Adipocyte (in vitro differentiated cells): Measurements from ENCODE around the gene OVCA2.

Experiments used
- DNase-seq: peaks from one replicate; pipeline ENCODE4 v3.0.0-alpha.2; 2015; ENCODE audit warnings: low read depth
- H3K27me3 ChIP-seq: replicated peaks from 2 replicates; pipeline ENCODE4 v1.7.0; 2013; ENCODE audit warnings: mild to moderate bottlenecking, low read length, moderate library complexity; ENCODE audit not compliant: control insufficient read depth, insufficient read depth
- H3K36me3 ChIP-seq: 2 replicates; pipeline ENCODE4 v1.7.0; 2013; ENCODE audit warnings: low read length, mild to moderate bottlenecking, moderate library complexity; ENCODE audit not compliant: control insufficient read depth, insufficient read depth, severe bottlenecking
- H3K4me1 ChIP-seq: 2 replicates; pipeline ENCODE4 v1.7.0; 2013; ENCODE audit warnings: mild to moderate bottlenecking, low read length, moderate library complexity; ENCODE audit not compliant: control insufficient read depth, insufficient read depth
- H3K4me3 ChIP-seq: 2 replicates; pipeline ENCODE4 v1.7.0; 2013; ENCODE audit warnings: mild to moderate bottlenecking, low read length, moderate library complexity
- H3K9ac ChIP-seq: 2 replicates; pipeline ENCODE4 v1.7.0; 2013; ENCODE audit warnings: mild to moderate bottlenecking, low read length, moderate library complexity
- H3K9me3 ChIP-seq: 2 replicates; pipeline ENCODE4 v1.7.0; 2013; ENCODE audit warnings: mild to moderate bottlenecking, low read length, moderate library complexity; ENCODE audit not compliant: control insufficient read depth

OVCA2 gene

DNA sequence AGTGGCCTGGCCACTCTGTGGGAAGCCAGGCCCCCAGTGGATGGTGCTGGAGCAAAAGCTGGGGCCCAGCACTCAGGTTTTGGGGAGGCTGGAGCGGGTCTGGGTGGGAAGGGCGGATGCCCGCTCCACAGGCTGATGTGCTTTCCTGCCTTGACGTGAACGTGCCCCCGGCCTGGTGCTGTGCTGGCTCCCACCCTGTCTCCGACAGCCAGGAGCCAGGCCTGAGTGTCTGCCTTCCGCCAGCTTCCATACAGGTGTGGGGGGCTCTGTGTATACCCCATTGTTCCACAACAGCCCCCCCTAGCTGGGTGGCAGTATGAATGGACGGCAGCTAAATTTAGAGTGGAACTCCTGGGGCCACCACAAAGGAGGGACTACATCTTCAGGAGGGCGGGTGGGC is 33.1 kb downstream of the OVCA2 start:
- Histone ChIP-seq H3K4me3 (no peak overlapping the region), H3K36me3 (peaks cover 45% of the 10 kb centered on the region), H3K9me3 (no peaks in the 10 kb centered on the region), H3K27me3 (no peaks in the 10 kb centered on the region), H3K4me1 (peaks cover 16% of the 10 kb centered on the region), H3K9ac (no peak overlapping the region)
- DNase-seq: no peak

GRCh38 chr17:2075336-2076086 is 33.7 kb downstream of the OVCA2 start:
- Histone ChIP-seq H3K9me3 (no peaks in the 10 kb centered on the region), H3K4me3 (no peak overlapping the region), H3K36me3 (peaks cover 45% of the 10 kb centered on the region), H3K4me1 (peaks cover 16% of the 10 kb centered on the region), H3K9ac (peak overlapping the region; percentile 75), H3K27me3 (no peaks in the 10 kb centered on the region)
- DNase-seq: peak; percentile 44

- Histone ChIP-seq H3K36me3 (peaks cover 45% of the 10 kb centered on the region), H3K4me3 (no peak overlapping the region), H3K9ac (peak overlapping the region; percentile 75), H3K9me3 (no peaks in the 10 kb centered on the region), H3K4me1 (peaks cover 20% of the 10 kb centered on the region), H3K27me3 (no peaks in the 10 kb centered on the region)
- peak; percentile 36 for DNase-seq
Measured at GRCh38 chr17:2076087-2076984, 34.5 kb downstream of the OVCA2 start.

DNA sequence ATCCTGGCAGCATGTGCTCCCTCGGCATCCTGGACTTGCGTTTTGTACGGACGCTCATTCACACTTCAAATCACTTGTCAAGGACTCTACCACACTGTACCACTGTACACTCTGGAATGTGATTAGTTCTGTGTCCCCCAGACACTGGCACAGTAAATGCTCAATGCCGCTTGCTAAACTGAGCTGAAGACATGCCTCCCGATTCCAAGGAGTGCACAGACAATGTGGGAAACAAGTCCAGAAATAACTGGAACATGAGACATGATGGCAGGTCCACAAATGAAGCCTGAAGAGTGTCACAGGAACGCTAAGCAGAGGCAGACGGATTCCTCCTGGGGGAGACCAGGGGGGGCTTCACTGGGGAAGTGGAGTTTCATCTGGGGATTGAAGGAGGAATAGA is 35.2 kb downstream of the OVCA2 start:
- Histone ChIP-seq H3K4me1 (peaks cover 27% of the 10 kb centered on the region), H3K9me3 (no peaks in the 10 kb centered on the region), H3K4me3 (no peak overlapping the region), H3K27me3 (no peaks in the 10 kb centered on the region), H3K36me3 (peaks cover 42% of the 10 kb centered on the region), H3K9ac (peak overlapping the region; percentile 75)
- no peak for DNase-seq

DNA sequence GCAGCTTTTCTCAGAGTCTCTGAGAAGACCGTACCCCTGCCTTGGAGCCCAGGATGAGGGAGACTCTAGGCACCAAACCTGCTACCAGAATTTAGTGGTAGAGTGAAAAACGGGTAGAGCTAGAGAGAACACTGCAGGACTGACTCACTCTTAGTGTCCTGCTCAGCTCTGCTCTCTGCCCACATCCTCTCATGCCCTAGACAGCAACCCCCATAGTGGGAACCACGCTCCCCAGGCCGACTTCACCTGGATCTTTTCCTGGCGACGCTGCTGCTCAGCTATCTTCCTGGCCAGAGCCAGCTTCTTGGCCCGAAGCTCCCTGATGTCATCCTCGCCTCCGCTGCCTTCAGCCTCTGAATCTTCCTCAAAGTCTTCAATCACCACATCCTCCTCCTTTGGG is 39.7 kb downstream of the OVCA2 start:
- H3K9me3 ChIP-seq: no peaks in the 10 kb centered on the region
- no peak overlapping the region for H3K4me3 ChIP-seq
- peaks cover 52% of the 10 kb centered on the region for H3K4me1 ChIP-seq
- no peak for DNase-seq
- H3K27me3 ChIP-seq: no peaks in the 10 kb centered on the region
- peaks cover 32% of the 10 kb centered on the region for H3K36me3 ChIP-seq
- H3K9ac ChIP-seq: no peak overlapping the region

GRCh38 chr17:2082003-2082781 is 40.4 kb downstream of the OVCA2 start:
- Histone ChIP-seq H3K4me1 (peaks cover 52% of the 10 kb centered on the region), H3K9me3 (no peaks in the 10 kb centered on the region), H3K9ac (no peak overlapping the region), H3K36me3 (peaks cover 26% of the 10 kb centered on the region), H3K27me3 (no peaks in the 10 kb centered on the region), H3K4me3 (no peak overlapping the region)
- peak; percentile 42 for DNase-seq

GRCh38 chr17:2083613-2084035 is 41.8 kb downstream of the OVCA2 start:
- H3K4me1 ChIP-seq: peaks cover 67% of the 10 kb centered on the region
- no peak overlapping the region for H3K4me3 ChIP-seq
- H3K9ac ChIP-seq: peak overlapping the region; percentile 73
- no peaks in the 10 kb centered on the region for H3K9me3 ChIP-seq
- DNase-seq: no peak
- H3K36me3 ChIP-seq: peaks cover 14% of the 10 kb centered on the region
- no peaks in the 10 kb centered on the region for H3K27me3 ChIP-seq

DNA sequence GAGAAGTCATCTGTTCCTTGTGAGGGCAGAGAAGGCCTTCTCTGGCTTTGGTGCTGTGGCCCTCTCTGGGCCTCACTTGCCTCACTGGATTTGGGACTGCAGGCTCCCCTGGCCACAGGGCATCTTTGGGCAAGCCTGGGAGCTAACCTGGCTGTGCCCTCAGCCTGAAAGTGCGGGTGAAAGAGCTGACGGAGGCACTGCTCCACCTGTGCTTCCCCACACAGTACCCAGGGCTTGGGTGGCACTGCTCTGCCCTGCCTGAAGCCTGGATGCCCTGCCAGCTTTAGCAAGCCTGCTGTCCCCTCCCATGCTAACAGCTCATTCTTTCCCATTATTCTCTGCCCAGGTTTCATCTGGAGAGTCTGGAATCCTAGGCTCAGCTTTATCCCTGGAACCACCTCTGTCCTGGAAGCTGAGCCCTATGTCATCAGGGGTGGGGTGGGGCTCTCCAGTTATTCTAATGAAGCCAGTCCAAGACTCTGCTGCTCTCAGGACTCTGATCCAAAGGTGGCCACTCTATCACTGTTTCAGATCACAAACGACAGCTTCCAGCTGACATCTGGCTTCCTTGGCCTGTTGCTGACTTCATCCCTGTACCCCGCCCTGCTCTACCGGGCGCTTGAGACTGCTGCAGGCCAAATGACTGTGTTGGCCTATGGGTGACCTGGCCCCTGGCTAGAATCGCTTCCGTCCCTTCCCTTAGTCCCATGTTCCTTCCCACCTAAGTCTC is 42.4 kb downstream of the OVCA2 start:
- DNase-seq: peak; percentile 75
- H3K9ac ChIP-seq: peak overlapping the region; percentile 73
- no peak overlapping the region for H3K4me3 ChIP-seq
- peaks cover 72% of the 10 kb centered on the region for H3K4me1 ChIP-seq
- H3K9me3 ChIP-seq: no peaks in the 10 kb centered on the region
- H3K36me3 ChIP-seq: peaks cover 10% of the 10 kb centered on the region
- no peaks in the 10 kb centered on the region for H3K27me3 ChIP-seq

- Histone ChIP-seq H3K36me3 (peaks cover 9% of the 10 kb centered on the region), H3K4me3 (no peak overlapping the region), H3K9ac (peak overlapping the region; percentile 74), H3K27me3 (no peaks in the 10 kb centered on the region), H3K9me3 (no peaks in the 10 kb centered on the region), H3K4me1 (peaks cover 78% of the 10 kb centered on the region)
- peak; percentile 87 for DNase-seq
Measured at GRCh38 chr17:2084766-2085647, 43.2 kb downstream of the OVCA2 start.

DNA sequence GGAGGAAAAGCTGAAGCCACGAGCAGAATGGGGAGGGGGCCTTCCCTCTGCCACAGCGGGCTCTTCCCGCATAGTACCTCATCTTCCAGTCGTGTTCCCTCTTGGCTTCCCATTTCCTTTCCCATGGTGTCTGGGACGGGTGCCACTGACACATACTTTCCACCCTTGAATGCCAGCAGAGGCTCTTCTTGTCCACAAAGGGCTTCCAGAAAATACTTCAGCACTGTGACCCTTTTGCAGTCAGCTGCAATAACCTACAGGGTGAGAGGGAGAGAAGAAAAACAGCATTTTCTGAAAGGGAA is 43.8 kb downstream of the OVCA2 start:
- H3K4me3 ChIP-seq: peak overlapping the region; percentile 5
- peak; percentile 60 for DNase-seq
- H3K9me3 ChIP-seq: no peaks in the 10 kb centered on the region
- peaks cover 84% of the 10 kb centered on the region for H3K4me1 ChIP-seq
- peaks cover 9% of the 10 kb centered on the region for H3K36me3 ChIP-seq
- H3K27me3 ChIP-seq: no peaks in the 10 kb centered on the region
- peak overlapping the region; percentile 74 for H3K9ac ChIP-seq
